LNCaP clone FGC (cell line): ENCODE results near the gene TSC22D4.

ENCODE experiments used
- DNase-seq: peaks from one replicate; pipeline ENCODE4 v3.0.0-alpha.2; 2011; ENCODE audit warnings: low read depth
- H3K4me3 ChIP-seq: 2 replicates; pipeline ENCODE4 v1.5.1; 2011; ENCODE audit warnings: mild to moderate bottlenecking, low read depth, low read length, control low read depth
- TF ChIP-seq, protein P1 (sequence below): IDR thresholded peaks from 2 replicates; pipeline ENCODE4 v1.5.1; 2012; ENCODE audit warnings: mild to moderate bottlenecking; ENCODE audit not compliant: control insufficient read depth, insufficient read depth; ENCODE audit errors: extremely low read depth

The TSC22D4 gene

DNA sequence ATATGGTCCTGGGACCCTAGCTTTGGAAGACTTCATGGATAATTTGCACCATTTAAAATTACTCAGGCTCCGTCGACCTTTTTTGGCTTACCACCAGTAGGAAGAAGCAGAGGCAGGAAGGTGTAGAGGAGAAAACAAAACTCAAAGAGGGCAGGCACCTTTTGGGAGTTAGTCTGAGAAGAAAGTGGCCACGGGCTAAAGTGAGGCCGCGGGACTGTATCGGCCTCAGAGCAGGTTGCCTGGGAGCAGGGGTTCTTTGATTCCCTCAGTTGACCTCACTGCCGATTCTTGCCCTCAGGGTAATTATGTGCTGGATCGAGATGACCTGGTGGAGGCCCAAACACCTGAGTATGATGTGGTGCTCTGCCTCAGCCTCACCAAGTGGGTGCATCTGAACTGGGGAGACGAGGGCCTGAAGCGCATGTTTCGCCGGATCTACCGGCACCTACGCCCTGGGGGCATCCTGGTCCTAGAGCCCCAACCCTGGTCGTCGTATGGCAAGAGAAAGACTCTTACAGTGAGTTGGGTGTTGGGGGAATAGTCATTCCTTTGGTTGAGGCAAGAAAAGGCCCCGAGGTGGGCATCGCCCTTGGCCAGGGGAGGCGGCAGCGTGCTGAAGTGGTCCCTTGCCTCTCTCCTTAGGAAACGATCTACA is 46.3 kb downstream of the TSC22D4 start:
- DNase-seq = no peak
- no peak overlapping the region for H3K4me3 ChIP-seq
- TF ChIP-seq, protein P1, sequence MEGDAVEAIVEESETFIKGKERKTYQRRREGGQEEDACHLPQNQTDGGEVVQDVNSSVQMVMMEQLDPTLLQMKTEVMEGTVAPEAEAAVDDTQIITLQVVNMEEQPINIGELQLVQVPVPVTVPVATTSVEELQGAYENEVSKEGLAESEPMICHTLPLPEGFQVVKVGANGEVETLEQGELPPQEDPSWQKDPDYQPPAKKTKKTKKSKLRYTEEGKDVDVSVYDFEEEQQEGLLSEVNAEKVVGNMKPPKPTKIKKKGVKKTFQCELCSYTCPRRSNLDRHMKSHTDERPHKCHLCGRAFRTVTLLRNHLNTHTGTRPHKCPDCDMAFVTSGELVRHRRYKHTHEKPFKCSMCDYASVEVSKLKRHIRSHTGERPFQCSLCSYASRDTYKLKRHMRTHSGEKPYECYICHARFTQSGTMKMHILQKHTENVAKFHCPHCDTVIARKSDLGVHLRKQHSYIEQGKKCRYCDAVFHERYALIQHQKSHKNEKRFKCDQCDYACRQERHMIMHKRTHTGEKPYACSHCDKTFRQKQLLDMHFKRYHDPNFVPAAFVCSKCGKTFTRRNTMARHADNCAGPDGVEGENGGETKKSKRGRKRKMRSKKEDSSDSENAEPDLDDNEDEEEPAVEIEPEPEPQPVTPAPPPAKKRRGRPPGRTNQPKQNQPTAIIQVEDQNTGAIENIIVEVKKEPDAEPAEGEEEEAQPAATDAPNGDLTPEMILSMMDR = no peak

GRCh38 chr7:100432053-100432452 is 47.0 kb downstream of the TSC22D4 start:
- H3K4me3 ChIP-seq = no peak overlapping the region
- DNase-seq = no peak

GRCh38 chr7:100431286-100431735 is 47.7 kb downstream of the TSC22D4 start:
- DNase-seq = no peak
- TF ChIP-seq, protein P1 = no peak

More at GRCh38 chr7:100432053-100432452, 47.0 kb downstream of the TSC22D4 start:
- TF ChIP-seq, protein P1 = no peak

GRCh38 chr7:100430493-100431285 is 48.3 kb downstream of the TSC22D4 start:
- peak overlapping the region; percentile 92 for H3K4me3 ChIP-seq
- TF ChIP-seq, protein P1 = no peak
- DNase-seq = no peak

More at GRCh38 chr7:100431286-100431735, 47.7 kb downstream of the TSC22D4 start:
- peak overlapping the region; percentile 92 for H3K4me3 ChIP-seq

GRCh38 chr7:100429637-100430492 is 49.1 kb downstream of the TSC22D4 start, which contains the start of gene MEPCE:
TSS of gene MEPCE (plus strand) at chr7:100429831. CDS start at chr7:100430019, 188 bp downstream.
- TF ChIP-seq, protein P1 = no peak
- peak within 1 kb of the TSS; percentile 92 for H3K4me3 ChIP-seq
- DNase-seq = peak; percentile 69

DNA sequence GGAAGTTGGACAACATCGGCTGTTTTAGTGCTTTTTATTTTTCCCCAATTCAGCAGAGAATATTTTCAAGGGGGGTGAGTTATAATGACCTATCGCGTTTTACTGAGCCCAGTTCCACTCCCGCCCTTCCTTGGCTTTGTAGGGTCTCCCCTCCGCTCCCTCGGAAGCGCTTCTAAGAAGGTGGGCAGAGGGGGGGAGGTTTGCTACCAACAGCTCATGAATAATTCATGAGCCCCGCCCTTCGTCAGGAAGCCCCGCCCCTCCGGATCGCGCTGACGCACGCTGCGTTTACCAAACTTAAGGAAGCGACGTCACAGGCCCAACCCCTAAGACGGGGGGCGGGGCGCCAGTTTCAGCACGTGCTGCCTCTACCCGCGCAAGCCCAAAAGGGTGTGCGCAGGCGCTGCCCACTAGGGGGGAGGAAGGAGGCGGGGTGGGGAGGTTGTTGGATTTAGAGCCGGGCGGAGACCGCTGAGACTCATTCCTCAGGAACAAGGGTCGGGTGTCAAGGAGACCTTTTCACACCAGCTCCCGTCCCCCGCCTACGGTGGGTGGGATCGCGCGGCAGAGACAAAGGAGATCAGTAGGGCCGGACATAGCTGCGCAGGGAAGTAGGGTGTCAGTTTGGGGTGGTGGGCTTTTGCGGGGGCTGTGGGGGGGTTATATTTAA is 49.9 kb downstream of the TSC22D4 start:
- peak; percentile 98 for DNase-seq
- H3K4me3 ChIP-seq = peak overlapping the region; percentile 92
- TF ChIP-seq, protein P1 = no peak
